ENCODE results near the gene COL1A1. TPM values are rescaled to one million over a fixed set of nuclear protein-coding genes. Genes with fewer than 3 reads are reported as not detected.

COL1A1 gene
- total RNA-seq, 1 experiment from 2014 or later: 104 TPM

- Histone ChIP-seq H3K4ac (ENCODE audit: low read depth, low read length) (no peak overlapping the region), H3K18ac (ENCODE audit: insufficient read length, low read depth, low read length) (no peak overlapping the region), H4K8ac (replicated peaks; ENCODE audit: insufficient read length, low read depth, low read length) (no peak overlapping the region), H3K9me3 (ENCODE audit: control insufficient read depth, low read depth, low read length) (no peaks in the 10 kb centered on the region), H4K91ac (ENCODE audit: insufficient read length, low read depth, low read length) (no peak overlapping the region), H3K9ac (ENCODE audit: extremely low read depth, insufficient read length, low read length) (no peak overlapping the region), H3K23ac (ENCODE audit: insufficient read length, low read depth, low read length) (no peak overlapping the region), H3K14ac (ENCODE audit: insufficient read depth, low read length) (no peak overlapping the region), H3K56ac (ENCODE audit: insufficient read length, low read depth, low read length) (no peak overlapping the region), H4K20me1 (ENCODE audit: control insufficient read depth, insufficient read depth, insufficient read length) (no peaks in the 10 kb centered on the region), H3K4me2 (ENCODE audit: insufficient read depth, insufficient read length, low read length) (no peak overlapping the region), H3K79me2 (ENCODE audit: insufficient read depth, low read length) (no peaks in the 10 kb centered on the region), H3K27me3 (ENCODE audit: insufficient read depth, low read length) (no peaks in the 10 kb centered on the region; the same call in 1 of the 2 replicates), H2BK15ac (ENCODE audit: low read depth, low read length) (no peak overlapping the region), H2BK120ac (ENCODE audit: low read depth, low read length, poor library complexity, severe bottlenecking) (no peak overlapping the region), H2BK20ac (ENCODE audit: low read depth, low read length, poor library complexity, severe bottlenecking) (no peak overlapping the region), H3K27ac (ENCODE audit: insufficient read length, low read depth, low read length) (no peak overlapping the region), H3T11ph (ENCODE audit: low read length) (no peak overlapping the region), H2AFZ (ENCODE audit: low read length) (no peak overlapping the region), H2BK12ac (ENCODE audit: insufficient read length, low read depth, low read length) (no peak overlapping the region), H3K23me2 (ENCODE audit: insufficient read length, low read depth, low read length, poor library complexity, severe bottlenecking) (no peaks in the 10 kb centered on the region), H3K4me1 (ENCODE audit: insufficient read depth, low read length) (peaks cover 3% of the 10 kb centered on the region; the same call in 1 of the 2 replicates), H4K5ac (ENCODE audit: insufficient read length, low read depth, low read length) (no peak overlapping the region), H3K79me1 (ENCODE audit: insufficient read depth, low read depth, low read length, poor library complexity, severe bottlenecking) (no peaks in the 10 kb centered on the region), H2AK5ac (ENCODE audit: insufficient read length, low read length) (no peak overlapping the region), H2BK5ac (ENCODE audit: insufficient read length, low read length) (no peak overlapping the region)
- Mint-ChIP-seq H3K4me1 (peaks cover 12 to 44% of the 10 kb centered on the region in 2 experiments), H3K27me3 (ENCODE audit: low read depth) (peaks cover 10% of the 10 kb centered on the region), H3K27ac (no peak overlapping the region), H3K4me3 (no peak overlapping the region), H3K36me3 (ENCODE audit: insufficient read depth in 1 of 3, low read depth in 3 of 3) (no peaks in the 10 kb centered on the region), H3K9me3 (no peaks in the 10 kb centered on the region; a peak in 1 of 5 replicates)
- TF ChIP-seq CTCF (conservative IDR thresholded peaks at IDR 0.05): no peak
- no peak for DNase-seq
- WGBS (ENCODE audit: extremely low coverage, insufficient read length, low lambda C conversion rate): no CpG with 5 or more reads among the region's 19 CpGs
Observed at GRCh38 chr17:50167371-50167770, 34.1 kb downstream of the COL1A1 start.

Measured in H9 (cell line).